GM10847 (cell line): ENCODE results near the gene DOK3.

ENCODE experiments used
- POLR2A ChIP-seq: IDR thresholded peaks from 2 replicates; pipeline ENCODE4 v1.6.1; 2011; ENCODE audit not compliant: insufficient read length; ENCODE audit errors: extremely low read depth

DOK3 gene

GRCh38 chr5:177524941-177525655 is 15.5 kb upstream of the DOK3 start:
- no peak for TF ChIP-seq POLR2A

- TF ChIP-seq POLR2A: no peak
These were observed 14.9 kb upstream of the DOK3 start for GRCh38 chr5:177524539-177524900.

DNA sequence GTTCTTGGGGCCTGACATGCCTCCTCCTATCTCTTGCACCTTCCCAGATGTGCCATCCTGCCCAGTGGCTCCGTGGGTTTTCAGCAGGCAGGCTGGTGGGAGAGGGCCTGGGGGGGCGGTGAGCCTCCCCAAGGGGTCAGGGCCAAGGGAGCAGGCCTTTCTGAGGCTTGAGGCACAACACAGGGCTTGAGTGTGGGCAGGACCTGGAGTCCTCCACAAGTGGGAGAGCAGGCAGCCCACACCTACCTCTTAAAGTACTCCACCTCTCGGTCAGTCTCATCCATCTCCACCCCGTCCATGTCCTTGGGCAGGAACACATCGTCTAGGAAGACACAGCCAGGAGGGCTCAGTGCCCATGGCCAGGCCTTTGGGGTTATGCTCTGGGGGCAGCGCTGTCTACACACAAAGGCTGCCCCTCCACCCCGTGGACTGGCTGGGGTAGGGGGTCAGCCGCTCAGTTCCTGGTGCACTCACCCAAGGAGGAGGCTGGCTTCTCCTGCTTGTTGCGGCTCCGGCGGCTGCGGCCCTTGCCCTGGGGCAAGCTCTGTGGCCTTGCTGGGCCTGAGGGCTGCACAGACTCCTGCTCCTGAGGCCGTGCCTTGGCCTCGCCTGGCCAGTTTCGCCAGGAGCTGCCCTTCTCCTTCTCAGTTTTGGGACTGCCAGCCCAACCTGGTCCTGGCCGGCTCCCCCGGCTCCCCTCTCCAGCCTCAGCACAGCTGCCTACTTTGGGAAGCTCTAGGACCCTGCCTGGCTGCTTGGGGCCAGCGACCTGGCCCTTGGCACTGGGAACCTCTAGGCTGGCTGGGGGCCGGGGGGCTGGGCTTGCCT is 14.3 kb upstream of the DOK3 start:
- TF ChIP-seq POLR2A: no peak

DNA sequence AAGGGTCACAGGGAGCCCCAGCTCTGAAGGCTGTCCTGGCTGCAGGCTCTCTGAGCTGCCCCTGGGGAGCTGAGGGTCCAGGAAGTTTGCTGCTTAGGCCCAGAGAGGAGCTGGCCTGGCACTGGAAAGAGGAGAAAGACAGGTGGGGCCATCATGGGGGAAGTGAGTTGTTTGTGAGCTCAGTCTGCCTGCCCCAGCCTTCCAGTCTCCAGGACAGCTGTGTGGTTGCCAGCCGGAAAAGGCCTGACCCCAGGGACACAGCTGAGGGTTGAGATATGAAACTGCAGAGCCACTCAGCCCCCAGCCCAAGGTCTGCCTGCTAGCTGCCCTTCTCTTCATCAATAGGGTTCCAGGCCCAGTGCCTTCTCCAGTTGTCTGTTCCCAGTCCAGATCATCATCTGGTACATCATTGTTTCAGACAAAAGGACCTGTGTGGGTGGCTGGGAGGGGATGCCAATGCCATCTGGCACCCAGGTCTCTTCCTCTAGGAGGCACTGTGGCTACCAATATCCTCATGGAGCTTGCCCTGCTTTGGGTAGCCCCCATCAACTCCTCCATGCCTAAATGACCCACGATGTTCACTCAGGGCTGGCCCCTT is 11.4 kb upstream of the DOK3 start:
- no peak for TF ChIP-seq POLR2A

GRCh38 chr5:177520271-177520670 is 10.6 kb upstream of the DOK3 start:
- TF ChIP-seq POLR2A: no peak

DNA sequence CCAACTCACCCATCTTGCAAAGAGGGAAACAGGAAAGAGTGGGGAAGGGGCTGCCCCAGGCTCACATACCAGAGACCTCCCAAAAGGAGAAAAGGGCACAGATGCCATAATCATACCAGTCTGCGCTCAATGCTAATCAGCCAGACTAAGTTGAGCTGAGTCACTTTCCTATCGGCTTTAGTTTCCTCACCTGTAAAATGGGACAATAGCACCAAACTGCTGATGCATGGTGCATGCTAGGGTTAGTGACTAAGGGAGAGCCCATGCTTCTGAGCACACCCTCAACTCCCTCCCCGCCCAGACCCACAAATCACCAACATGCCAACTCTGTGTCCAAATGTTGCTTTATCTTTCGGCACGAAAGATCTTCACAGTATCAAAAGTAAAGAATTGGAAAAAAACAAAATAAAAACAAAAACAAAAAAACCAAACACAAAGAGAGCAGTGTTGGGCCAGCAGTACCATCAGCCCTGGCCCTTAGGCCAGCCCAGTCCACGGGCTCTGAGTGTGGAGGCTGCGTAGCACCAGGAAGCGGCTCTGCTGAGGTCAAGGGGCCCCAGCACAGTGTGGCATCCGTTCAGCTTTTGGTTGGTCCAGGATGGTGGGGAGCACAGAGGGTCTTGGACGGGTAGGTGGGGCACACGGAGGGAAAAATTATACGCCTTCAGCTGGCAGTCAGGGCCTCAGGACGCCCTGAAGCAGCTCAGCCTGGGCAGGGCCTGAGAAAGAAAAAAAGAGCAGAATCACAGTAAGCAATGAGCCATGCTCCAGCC is 10.0 kb upstream of the DOK3 start:
- TF ChIP-seq POLR2A: no peak

DNA sequence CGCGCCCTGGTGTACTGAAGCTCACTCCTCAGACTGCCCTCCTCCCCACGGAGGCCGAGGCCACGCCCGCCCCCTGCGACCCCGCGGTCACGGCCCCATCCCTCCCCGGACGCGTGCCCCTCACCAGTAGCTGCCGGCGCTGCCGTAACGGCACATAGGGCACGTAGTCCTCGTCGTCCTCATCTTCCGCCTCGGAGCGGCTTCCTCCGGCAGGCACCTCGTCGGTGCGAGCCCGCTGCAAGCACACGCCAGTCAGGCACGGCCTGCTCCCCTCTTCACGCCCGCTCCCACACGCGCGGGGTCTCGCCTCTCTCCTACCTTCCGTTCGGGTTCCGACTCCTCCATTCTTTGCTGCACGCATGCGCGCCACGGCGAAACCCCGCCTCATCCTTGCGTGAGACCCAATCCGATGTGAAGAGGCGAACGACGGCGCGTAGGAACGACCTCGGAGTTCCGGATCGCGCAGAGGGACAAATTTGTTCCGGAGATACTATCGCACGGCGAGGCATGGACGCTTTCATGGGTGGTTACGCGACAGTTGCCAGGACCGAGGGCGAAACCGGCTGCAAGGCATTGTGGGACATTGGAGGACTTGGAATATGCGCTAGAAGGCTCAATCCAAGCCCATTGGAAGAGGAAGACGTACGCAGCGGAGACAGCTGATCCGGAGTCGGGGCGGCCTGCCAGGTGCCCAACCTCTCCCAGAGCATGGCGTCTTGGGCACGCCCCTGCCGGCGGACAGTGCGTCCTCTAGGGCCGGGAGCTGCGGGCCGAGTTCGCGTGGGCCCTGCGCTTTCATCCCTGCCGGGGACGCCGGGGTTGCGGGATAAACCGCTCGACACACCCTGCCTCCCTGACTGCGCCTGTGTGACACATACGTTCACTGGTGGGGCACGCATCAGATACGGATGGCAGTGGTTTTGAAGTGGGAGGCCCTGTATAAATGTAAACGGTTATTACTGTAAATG is 7.3 kb upstream of the DOK3 start, which contains the start of gene DDX41:
DDX41 (minus strand) TSS at position 361 of the 968 bp plus-strand sequence; CDS start at position 345, 16 bp downstream.
- peak; percentile 68 for TF ChIP-seq POLR2A

DNA sequence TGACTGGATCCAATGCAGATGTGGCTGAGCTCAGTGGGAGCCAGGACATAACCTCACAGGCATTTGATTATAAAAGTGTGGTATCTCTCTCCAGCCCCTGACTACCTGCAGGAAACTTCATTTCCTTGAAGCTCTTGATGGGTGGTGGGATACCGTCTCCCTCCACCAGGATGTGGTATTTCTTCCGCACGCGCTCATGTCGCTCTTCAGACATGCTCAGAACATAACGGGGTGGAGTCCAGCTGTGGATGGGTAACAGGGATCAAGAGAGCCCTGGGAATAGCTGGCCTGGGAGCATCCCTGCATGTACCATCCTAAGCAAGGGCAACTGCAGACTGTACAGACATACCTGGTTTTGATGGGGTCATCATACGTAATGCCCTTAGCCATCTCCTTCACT is 6.0 kb upstream of the DOK3 start:
- no peak for TF ChIP-seq POLR2A

- no peak for TF ChIP-seq POLR2A
These were observed 4.9 kb upstream of the DOK3 start for GRCh38 chr5:177514541-177514940.

GRCh38 chr5:177513500-177513899 is 3.9 kb upstream of the DOK3 start:
- no peak for TF ChIP-seq POLR2A

- no peak for TF ChIP-seq POLR2A
These were observed 3.2 kb upstream of the DOK3 start for GRCh38 chr5:177512736-177513380.

GRCh38 chr5:177511796-177512675 is 2.4 kb upstream of the DOK3 start:
- TF ChIP-seq POLR2A: no peak

DNA sequence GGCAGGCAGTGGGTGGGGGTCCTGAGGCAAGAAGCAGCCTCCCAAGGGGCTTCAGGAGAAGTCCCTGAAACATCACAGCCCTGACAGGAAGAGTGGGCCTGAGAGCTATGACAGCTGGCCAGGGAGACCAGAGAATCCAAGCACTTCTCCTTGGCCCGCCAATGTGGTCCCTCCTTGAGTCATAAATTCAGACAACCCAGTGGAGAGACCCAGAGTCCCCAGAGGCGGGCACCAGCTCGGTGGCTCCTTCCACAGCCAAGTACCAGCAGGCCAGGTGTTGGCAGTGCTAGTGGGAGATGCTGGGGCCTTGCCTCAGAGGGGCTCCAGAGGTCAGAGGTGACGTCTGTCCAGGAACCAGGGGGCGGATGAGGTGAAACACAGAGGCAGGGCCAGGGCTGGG is 1.6 kb upstream of the DOK3 start:
- no peak for TF ChIP-seq POLR2A

DNA sequence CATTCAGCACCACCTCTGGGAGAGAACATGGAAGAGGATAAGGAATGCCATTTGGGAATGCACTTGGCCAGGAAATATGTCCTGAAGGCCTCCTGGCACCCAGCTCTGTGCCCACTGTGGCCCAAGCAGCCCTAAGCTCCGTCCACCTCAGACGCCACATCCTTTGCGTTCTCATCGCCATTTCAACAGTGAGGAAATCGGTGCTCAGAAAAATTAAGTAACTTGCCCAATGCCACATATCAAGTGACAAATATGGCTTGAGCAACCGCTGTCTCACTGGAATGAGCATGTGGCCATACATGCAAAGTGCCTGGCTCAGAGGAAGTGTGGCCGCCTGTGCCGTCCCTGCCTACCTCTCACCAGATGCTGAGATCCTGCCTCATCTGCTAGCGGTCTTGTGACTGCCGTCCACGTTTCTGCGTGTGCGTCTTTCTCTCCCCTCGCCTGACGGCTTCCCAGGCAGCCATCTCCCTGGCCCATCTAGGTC is 984 bp upstream of the DOK3 start:
- no peak for TF ChIP-seq POLR2A
